GM23338 (cell line): ENCODE results near the gene TXLNB. TPM values are rescaled to one million over a fixed set of nuclear protein-coding genes. Genes with fewer than 3 reads are reported as not detected.

Experiments
- ATAC-seq: fragments of 200-7000 bp; cut with Tn5 transposase; 3 replicates; pipeline ENCODE4 v1.9.1; 2020
- DNase-seq: peaks from one replicate; pipeline ENCODE4 v3.0.0-alpha.2; 2015; ENCODE audit warnings: low spot score
- H2AFZ ChIP-seq: fragments of 200-600 bp; sonication (generic); 2 replicates; pipeline ENCODE4 v1.8.0; 2016; ENCODE audit warnings: antibody characterized with exemption, mild to moderate bottlenecking, moderate library complexity
- H3F3A ChIP-seq: fragments of 200-600 bp; sonication (generic); replicated peaks from 2 replicates; pipeline ENCODE4 v1.8.0; 2017; ENCODE audit warnings: antibody characterized with exemption, mixed run types, low read depth
- H3K27ac ChIP-seq: fragments of 200-600 bp; sonication (generic); 2 replicates; pipeline ENCODE4 v1.6.1; 2016; ENCODE audit warnings: low read depth
- H3K27me3 ChIP-seq: fragments of 200-600 bp; sonication (generic); 2 replicates; pipeline ENCODE4 v1.8.0; 2016; ENCODE audit warnings: mild to moderate bottlenecking, mixed run types, moderate library complexity; ENCODE audit not compliant: insufficient read depth
- H3K36me3 ChIP-seq: fragments of 200-600 bp; sonication (generic); 2 replicates; pipeline ENCODE4 v1.8.0; 2016; ENCODE audit warnings: mild to moderate bottlenecking; ENCODE audit not compliant: insufficient read depth
- H3K4me1 ChIP-seq: fragments of 200-600 bp; sonication (generic); 2 replicates; pipeline ENCODE4 v1.8.0; 2016; ENCODE audit warnings: mild to moderate bottlenecking, moderate library complexity; ENCODE audit not compliant: insufficient read depth
- H3K4me2 ChIP-seq: fragments of 200-600 bp; sonication (generic); 2 replicates; pipeline ENCODE4 v1.7.1; 2017; ENCODE audit warnings: mixed run types
- H3K4me3 ChIP-seq: fragments of 200-600 bp; sonication (generic); 2 replicates; pipeline ENCODE4 v1.6.1; 2016; ENCODE audit warnings: mixed run types
- H3K79me2 ChIP-seq: fragments of 200-600 bp; sonication (generic); replicated peaks from 2 replicates; pipeline ENCODE4 v1.8.0; 2017; ENCODE audit warnings: mild to moderate bottlenecking; ENCODE audit not compliant: insufficient read depth
- H3K9me2 ChIP-seq: fragments of 200-600 bp; sonication (generic); 2 replicates; pipeline ENCODE4 v1.8.0; 2017; ENCODE audit not compliant: insufficient read depth
- H4K20me1 ChIP-seq: fragments of 200-600 bp; sonication (generic); replicated peaks from 2 replicates; pipeline ENCODE4 v1.8.0; 2017; ENCODE audit warnings: mild to moderate bottlenecking; ENCODE audit not compliant: insufficient read depth
- H3K27ac Mint-ChIP-seq: 2 replicates; pipeline ENCODE4 v1.8.0; 2020; ENCODE audit warnings: inconsistent platforms, mild to moderate bottlenecking, moderate library complexity, mixed read lengths
- H3K27me3 Mint-ChIP-seq: 3 replicates; pipeline ENCODE4 v1.8.0; 2022; ENCODE audit warnings: low read depth, mild to moderate bottlenecking, moderate library complexity, mixed read lengths, inconsistent platforms; ENCODE audit not compliant: insufficient read depth, poor library complexity
- H3K36me3 Mint-ChIP-seq: 3 replicates; pipeline ENCODE4 v1.8.0; 2021; ENCODE audit warnings: low read depth, mild to moderate bottlenecking, inconsistent platforms, moderate library complexity, mixed read lengths
- H3K4me1 Mint-ChIP-seq: 3 replicates; pipeline ENCODE4 v1.8.0; 2020; ENCODE audit warnings: mild to moderate bottlenecking, inconsistent platforms, mixed read lengths
- H3K4me3 Mint-ChIP-seq: 3 replicates; pipeline ENCODE4 v1.8.0; 2021; ENCODE audit warnings: moderate library complexity, mild to moderate bottlenecking, inconsistent platforms, mixed read lengths
- H3K9me3 Mint-ChIP-seq: 3 replicates; pipeline ENCODE4 v1.8.0; 2020; ENCODE audit warnings: moderate library complexity, mild to moderate bottlenecking, inconsistent platforms, mixed read lengths
- CTCF ChIP-seq, 2 experiments: fragments of 200-600 bp in 1 of 2; sonication (generic) in 1 of 2; conservative IDR thresholded peaks; 2 replicates each; pipeline versions ENCODE4 v1.5.1 to v1.6.1; 2016 to 2017; ENCODE audit warnings: antibody characterized with exemption in 2 of 2, low read depth in 2 of 2, mild to moderate bottlenecking in 2 of 2, moderate library complexity in 1 of 2
- ETS1 ChIP-seq: IDR thresholded peaks from 2 replicates; pipeline ENCODE4 v1.6.1; 2016; ENCODE audit warnings: antibody characterized with exemption
- EZH2 ChIP-seq: fragments of 200-600 bp; sonication (generic); IDR thresholded peaks from one replicate; pipeline ENCODE4 v1.8.0; 2017; ENCODE audit warnings: antibody characterized with exemption, mild to moderate bottlenecking, low read depth; ENCODE audit not compliant: unreplicated experiment
- EZH2phosphoT487 ChIP-seq: fragments of 200-600 bp; sonication (generic); IDR thresholded peaks from one replicate; pipeline ENCODE4 v1.8.1; 2018; ENCODE audit warnings: antibody characterized with exemption; ENCODE audit not compliant: unreplicated experiment
- JUNB ChIP-seq: IDR thresholded peaks from one replicate; pipeline ENCODE4 v1.6.1; 2016; ENCODE audit warnings: antibody characterized with exemption; ENCODE audit not compliant: unreplicated experiment
- NANOG ChIP-seq: IDR thresholded peaks from 2 replicates; pipeline ENCODE4 v1.6.1; 2016; ENCODE audit warnings: antibody characterized with exemption, borderline replicate concordance
- REST ChIP-seq: IDR thresholded peaks from one replicate; pipeline ENCODE4 v1.6.1; 2018; ENCODE audit warnings: antibody characterized with exemption; ENCODE audit not compliant: unreplicated experiment
- STAT1 ChIP-seq: IDR thresholded peaks from one replicate; pipeline ENCODE4 v1.6.1; 2016; ENCODE audit warnings: antibody characterized with exemption; ENCODE audit not compliant: unreplicated experiment
- ZNF114 ChIP-seq: fragments of 250-450 bp; sonication (Bioruptor Pico); IDR thresholded peaks from 2 replicates; pipeline ENCODE4 v1.5.0; 2020; ENCODE audit warnings: mild to moderate bottlenecking, moderate library complexity
- ZNF331 ChIP-seq: fragments of 250-450 bp; sonication (Bioruptor Pico); IDR thresholded peaks from 2 replicates; pipeline ENCODE4 v1.5.0; 2020; ENCODE audit warnings: low read depth, mild to moderate bottlenecking, moderate library complexity
- ZNF462 ChIP-seq: fragments of 250-450 bp; sonication (Bioruptor Pico); IDR thresholded peaks from 2 replicates; pipeline ENCODE4 v1.5.0; 2020; ENCODE audit warnings: mild to moderate bottlenecking, moderate library complexity
- polyA plus RNA-seq: library from polyadenylated mRNA; unstranded; fragments of >200 nt; fragmentation: Nextera tagmentation; extraction: Ambion mirVana; gene quantifications from 2 replicates; pipeline ENCODE4 v1.2.1, GENCODE V29; 2016
- total RNA-seq: library from RNA; depleted of rRNA; stranded (reverse); fragments of >200 nt; shearing (Covaris generic); gene quantifications from 2 replicates; pipeline ENCODE4 v1.2.3, GENCODE V29; 2014

The TXLNB gene
- total and polyA plus RNA-seq, 2 experiments from 2014 or later, result 0.11 to 0.28 TPM

DNA sequence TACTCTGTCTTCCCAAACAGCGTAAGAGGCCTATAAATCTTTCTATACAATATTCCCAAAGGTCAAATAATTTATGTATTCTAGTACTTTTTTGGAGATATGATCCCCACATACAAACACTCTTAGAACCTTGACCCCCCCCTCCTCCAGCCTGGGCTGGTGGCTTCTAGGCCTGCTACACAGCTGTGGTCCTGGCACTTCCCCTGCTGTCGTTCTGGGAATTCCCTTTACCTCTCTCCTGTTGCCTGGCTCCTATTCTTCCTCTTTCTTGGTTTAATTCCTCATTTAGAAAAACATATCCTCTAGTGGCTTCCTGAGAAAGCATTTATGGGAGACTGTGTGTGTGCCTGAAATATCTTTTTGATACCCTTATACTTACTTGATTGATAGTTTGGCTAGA is 4.1 kb upstream of the TXLNB start (continued):
- no peak for TF ChIP-seq ZNF462 (CRISPR knock-in tag)
- TF ChIP-seq CTCF (conservative IDR thresholded peaks at IDR 0.05; ENCODE audit: low read depth in 2 of 2), result no peak
- TF ChIP-seq JUNB, result no peak

- Mint-ChIP-seq H3K27ac (no peak overlapping the region), H3K4me1 (peaks cover 20% of the 10 kb centered on the region), H3K27me3 (peaks cover 5% of the 10 kb centered on the region), H3K4me3 (no peak overlapping the region), H3K9me3 (no peaks in the 10 kb centered on the region), H3K36me3 (0 out of 3 replicates have a peak, but pooled peaks cover 4% of the 10 kb centered on the region)
- no peaks in the 10 kb centered on the region for H3F3A ChIP-seq
- peaks cover 13% of the 10 kb centered on the region for H3K4me1 ChIP-seq
- H3K36me3 ChIP-seq, result no peaks in the 10 kb centered on the region
- no peak overlapping the region for H2AFZ ChIP-seq
- no peak overlapping the region for H3K4me3 ChIP-seq
- H3K27ac ChIP-seq, result no peak overlapping the region
- no peak overlapping the region for H3K4me2 ChIP-seq
- no peaks in the 10 kb centered on the region for H3K27me3 ChIP-seq
- no peaks in the 10 kb centered on the region for H3K79me2 ChIP-seq
- H3K9me2 ChIP-seq, result no peaks in the 10 kb centered on the region
- ATAC-seq, result no peak
- DNase-seq, result no peak
- H4K20me1 ChIP-seq, result no peaks in the 10 kb centered on the region
- TF ChIP-seq ZNF331 (CRISPR knock-in tag), result no peak
- TF ChIP-seq EZH2, result no peak
- TF ChIP-seq ETS1, result no peak
- no peak for TF ChIP-seq JUNB
- no peak for TF ChIP-seq STAT1
- TF ChIP-seq REST, result no peak
- TF ChIP-seq ZNF114 (CRISPR knock-in tag), result no peak
- no peak for TF ChIP-seq EZH2phosphoT487
- no peak for TF ChIP-seq NANOG
These were observed 2.3 kb upstream of the TXLNB start for GRCh38 chr6:139294090-139294489.
